Measurements from ENCODE around the gene VAC14.

VAC14 gene

DNA sequence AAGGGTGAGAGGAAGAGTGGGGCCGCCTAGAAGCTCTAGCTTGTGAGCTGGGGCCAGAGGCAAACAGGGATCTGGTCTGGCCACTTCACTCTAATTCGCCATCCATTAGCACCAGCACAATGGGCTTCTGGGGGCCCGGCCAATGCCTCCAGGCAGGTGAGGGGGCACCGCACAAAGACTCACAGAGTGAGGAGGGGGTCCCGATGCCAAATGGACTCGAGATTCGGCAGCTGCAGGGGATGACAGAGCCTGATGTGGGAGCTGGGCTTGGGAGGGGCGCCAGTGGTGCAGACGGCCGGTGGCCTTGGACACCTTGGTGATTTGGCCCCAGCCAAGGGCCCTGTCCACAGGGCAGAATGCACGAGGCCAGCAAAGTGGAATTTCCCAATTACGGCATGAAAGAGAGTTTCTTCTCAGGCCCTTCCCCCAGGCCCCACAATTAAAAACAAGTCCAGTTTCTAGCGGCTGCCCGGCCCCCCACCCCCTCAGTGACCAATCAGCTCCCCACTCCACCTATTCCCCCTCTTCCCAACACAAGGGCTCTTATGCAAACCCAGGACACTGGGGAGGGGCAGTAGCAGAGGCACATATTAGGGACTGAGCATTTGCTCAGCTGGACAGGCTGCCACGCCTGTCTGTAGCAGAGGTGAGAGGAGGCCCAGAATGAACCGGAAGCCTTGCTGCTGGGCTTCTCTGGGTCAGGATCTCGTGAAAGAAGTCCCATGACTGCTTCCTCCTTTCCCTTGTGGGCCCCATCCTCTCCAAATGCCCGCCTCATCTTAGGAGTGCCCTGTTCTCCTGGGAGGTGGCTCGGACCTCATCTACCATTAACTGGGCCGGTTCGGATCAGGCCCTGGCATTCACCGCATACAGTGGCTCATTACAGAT is 75.7 kb downstream of the VAC14 start:
- no peak for DNase-seq (ENCODE audit: low spot score)

DNA sequence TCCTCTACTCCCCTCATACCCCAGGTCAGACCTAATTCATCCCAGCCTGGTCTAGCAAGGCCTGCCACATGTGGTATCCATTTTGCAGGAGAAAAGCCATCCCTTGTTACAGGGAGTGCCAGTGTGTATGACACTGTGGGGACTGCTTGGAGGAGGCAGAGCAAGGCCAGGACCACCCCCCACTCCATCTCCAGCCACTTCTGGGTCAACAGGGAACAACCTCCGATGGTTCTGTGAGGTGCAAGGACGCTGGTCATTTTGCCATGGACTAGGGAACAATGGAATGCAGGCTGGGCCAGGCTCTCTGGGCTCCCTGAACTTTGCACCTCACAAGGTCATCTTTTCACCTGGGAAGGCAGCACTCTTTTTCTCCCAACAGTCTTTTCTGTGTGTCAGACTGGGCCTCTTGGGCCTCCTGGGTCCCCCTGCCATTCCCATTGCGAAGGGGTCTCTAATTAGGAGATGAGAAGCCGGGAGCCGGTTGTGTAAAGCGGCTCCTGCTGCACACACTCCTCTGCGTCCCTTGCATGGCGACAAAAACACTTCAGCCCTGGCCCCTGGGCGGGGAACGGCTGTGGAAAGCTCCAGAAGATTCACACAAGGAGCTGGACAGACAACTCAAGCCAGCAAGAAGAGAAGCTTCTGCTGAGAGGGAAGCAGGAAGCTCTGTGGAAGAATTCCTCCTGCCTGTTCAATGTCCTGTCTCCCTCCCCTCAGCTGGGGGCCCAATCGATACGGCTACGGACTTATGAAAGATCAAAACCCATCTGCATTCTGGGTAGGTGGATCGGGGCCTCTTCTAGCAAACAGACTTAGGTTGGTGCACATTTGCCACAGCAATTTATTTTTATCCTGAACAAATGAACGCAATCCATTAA is 76.6 kb downstream of the VAC14 start:
- no peak for DNase-seq (ENCODE audit: low spot score)

GRCh38 chr16:70723740-70724145 is 77.2 kb downstream of the VAC14 start:
- DNase-seq (ENCODE audit: low spot score) = no peak

- DNase-seq (ENCODE audit: low spot score) = no peak
These were observed 79.6 kb downstream of the VAC14 start for GRCh38 chr16:70721202-70721963.

DNA sequence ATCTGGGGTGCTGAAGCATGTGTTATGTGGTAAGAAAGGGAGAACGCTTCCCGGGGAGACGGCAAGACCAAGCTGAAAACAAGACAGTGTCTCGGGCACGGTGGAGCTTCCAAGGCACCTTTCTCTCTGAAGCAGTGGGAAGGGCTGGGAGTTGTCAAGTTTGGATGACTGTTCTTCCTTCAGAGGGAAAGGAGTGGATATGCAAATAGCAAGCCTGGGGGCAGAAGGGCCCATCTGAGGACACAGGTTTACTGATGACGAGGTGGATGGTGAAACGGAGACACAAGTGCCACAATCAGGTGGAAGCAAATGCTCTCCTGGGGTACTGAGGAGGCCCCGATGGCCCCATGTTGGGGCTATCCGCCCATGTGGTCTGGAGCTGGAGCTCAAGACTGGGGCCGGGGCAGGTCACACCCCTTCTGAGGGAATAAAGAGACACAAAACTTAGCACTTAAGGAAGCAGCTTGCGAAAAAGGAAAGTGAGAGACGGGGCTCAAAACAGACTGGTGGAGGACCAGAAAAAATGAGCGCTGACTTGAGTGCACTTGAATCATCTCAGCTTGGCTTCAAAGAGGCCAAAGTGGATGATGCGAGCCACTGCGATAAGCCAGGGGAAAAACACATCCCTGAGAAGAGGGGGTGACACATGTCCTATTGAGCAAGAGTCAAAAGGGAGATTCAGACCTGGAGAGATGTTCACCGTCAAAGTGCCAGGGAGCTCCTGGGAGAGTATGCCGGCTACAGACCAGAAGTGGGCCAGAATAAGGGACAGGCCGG is 80.3 kb downstream of the VAC14 start:
- DNase-seq (ENCODE audit: low spot score) = no peak

GRCh38 chr16:70717065-70717464 is 83.9 kb downstream of the VAC14 start:
- no peak for DNase-seq (ENCODE audit: low spot score)

GRCh38 chr16:70715860-70716357 is 85.0 kb downstream of the VAC14 start:
- no peak for DNase-seq (ENCODE audit: low spot score)

GRCh38 chr16:70715055-70715858 is 85.7 kb downstream of the VAC14 start:
- DNase-seq (ENCODE audit: low spot score) = peak; percentile 99

DNA sequence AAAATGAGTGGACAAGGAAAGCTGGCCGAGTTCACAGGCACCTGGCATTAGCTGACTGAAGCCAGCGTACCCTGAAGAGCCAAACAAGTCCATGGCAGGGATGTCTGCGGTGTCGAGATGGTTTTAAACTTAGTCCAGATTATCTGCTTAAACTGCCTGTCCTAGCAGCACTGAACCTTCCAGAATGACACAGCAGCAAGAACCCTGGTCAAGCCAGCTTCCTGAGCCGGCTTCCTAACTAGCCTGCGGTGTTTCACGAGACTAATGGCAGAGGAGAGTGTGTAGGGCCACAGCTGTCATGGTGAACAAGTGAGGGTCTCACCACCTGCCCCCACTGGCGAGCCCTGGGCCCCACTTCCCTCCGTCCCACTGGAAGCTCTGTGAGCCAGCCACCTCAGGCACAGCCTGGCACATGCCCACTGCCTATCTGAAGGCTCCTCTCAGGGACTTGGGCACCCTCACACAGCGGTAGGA is 86.3 kb downstream of the VAC14 start:
- no peak for DNase-seq (ENCODE audit: low spot score)

- DNase-seq (ENCODE audit: low spot score) = no peak
These were observed 87.1 kb downstream of the VAC14 start for GRCh38 chr16:70713824-70714223.

- DNase-seq (ENCODE audit: low spot score) = no peak
These were observed 87.6 kb downstream of the VAC14 start for GRCh38 chr16:70713342-70713741.

- no peak for DNase-seq (ENCODE audit: low spot score)
These were observed 88.0 kb downstream of the VAC14 start for GRCh38 chr16:70712942-70713341.

DNA sequence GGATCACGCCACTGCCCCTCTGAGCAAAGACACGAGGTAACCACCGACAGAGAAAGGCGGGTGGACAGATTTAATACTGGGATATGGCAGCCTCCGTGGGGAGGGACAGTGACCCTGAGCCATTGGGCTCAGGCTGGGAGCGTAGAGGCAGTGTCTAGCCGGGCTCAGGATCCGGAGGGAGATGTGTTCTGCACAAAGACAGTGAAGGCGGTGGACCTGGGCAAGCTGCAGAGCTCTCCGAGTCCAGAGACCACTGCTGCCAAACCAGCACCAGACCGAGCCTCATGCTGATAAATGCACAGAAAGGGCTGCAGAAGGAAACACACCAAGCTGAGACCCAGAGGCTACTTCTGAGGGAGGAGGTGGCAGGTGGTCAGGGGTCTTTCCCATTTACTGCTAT is 88.6 kb downstream of the VAC14 start:
- no peak for DNase-seq (ENCODE audit: low spot score)

DNA sequence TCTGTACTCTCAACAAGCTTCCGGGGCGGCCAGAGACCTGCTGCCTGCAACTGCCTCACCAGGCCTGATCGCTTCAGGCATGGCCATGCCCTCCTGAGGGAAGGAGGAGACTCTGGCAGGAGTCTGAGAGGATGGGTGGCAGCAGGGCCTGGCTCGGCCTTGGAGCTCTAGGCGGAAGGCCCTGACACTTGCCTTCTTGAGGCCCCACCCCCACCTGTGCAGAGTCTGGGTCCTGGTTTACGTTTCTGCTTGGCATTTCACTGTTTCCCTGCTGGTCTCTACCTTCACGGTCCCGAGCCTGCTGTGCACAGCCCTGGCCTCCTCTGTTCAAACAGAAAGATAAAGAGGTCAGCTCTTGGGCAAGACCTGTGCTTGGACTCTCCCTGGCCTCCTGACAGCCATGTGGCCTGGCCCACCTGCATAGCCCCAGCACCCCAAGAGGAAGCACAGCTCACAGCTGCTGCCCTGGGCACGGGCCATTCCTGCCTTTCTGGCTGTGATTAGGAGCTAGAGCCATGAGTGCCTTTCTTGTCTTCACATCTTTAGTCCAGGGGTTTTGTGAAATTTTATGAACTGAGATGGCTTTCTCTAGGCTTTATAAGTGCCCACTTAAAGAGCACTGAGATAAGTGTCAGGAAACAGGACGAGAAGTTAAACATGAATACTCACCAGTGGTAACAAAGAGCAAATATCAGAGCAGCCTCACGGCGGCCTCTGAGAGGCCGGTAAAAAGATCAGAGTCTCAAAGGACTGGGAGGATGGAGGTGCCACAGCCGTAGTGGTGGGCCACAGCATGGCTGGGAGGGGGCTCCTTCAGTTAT is 89.5 kb downstream of the VAC14 start:
- no peak for DNase-seq (ENCODE audit: low spot score)

- DNase-seq (ENCODE audit: low spot score) = no peak
These were observed 90.3 kb downstream of the VAC14 start for GRCh38 chr16:70710422-70711210.

- no peak for DNase-seq (ENCODE audit: low spot score)
These were observed 91.0 kb downstream of the VAC14 start for GRCh38 chr16:70709942-70710341.

DNA sequence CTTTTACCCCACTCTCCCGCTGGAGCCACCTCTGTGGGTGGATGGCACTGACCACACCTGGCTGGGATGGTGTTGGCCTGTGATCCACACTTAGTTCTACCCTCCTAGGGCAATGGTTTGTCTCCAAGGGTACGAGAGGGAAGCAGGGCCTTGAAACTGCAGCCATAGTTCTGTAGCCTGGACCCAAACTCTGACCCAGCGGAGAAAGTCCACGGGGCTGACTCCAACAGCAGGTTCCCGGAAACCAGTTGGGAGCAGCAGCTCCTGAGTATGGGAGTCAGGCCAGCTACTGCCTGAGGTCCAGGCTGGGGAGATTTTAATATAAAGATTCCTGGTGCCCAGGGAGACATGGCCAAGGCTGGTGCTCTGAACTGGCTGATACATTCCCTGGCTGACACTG is 91.5 kb downstream of the VAC14 start:
- no peak for DNase-seq (ENCODE audit: low spot score)

DNA sequence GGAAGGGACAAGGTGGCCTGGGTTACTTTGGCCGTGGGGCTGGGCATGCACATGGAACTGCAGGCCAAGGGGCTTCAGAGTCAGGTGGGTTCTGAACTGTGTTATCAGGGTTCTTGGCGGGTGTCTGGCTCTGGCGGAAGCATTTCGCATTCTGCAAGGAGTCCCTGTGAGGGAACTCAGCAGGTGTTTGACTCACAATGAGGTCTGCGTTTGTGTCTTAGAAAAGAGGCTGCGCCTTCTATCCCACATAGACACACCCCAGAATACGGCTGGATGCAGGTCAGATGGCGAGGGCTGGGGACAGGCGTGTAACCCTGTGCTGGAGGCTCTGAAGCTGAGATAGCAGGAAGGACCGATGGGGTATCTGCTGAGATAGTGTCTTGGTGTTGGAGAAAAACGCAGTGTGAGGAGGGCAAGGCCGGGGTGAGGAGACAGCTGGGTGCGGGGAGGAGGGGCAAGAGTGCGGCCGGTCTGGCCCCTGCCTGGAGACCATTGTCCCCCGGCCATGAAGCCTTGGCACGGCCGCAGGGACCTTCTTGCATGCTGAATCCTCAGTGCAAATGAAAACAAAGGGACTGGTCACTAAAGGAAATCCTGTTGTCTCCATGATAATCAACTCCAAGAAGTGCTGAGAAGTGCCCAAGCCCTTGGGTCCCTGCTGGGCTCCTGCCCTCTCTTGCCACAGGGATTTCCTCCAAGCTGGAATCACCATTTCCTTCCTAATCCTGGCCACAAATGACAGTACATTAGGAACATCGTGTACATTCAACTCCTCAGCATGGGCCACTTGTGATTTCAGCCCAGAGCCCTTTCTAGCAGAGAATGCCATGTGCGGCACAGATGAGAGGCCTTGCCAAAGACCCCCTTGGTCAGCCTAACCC is 92.4 kb downstream of the VAC14 start:
- no peak for DNase-seq (ENCODE audit: low spot score)

Measured in hepatic stellate cell (primary cell).